D721Med (cell line): ENCODE measurements around the gene SMO.
"Not testable (repeated sequence)": the region's sequence is repeated elsewhere in the genome, so short reads cannot be mapped to it uniquely, and the experiment has no call there.

Experiments
- DNase-seq: peaks from one replicate; pipeline ENCODE4 v3.0.0; 2011; ENCODE audit warnings: low spot score; ENCODE audit not compliant: insufficient read length
- FAIRE-seq: peaks from 2 replicates; lab custom pipeline; 2011; peaks lifted over from hg19 to GRCh38; lab: Jason Lieb, UNC
- CTCF ChIP-seq: IDR thresholded peaks from 2 replicates; pipeline ENCODE4 v1.5.1; 2012; ENCODE audit warnings: mild to moderate bottlenecking, control low read depth; ENCODE audit not compliant: insufficient read depth; ENCODE audit errors: missing control alignments

Gene SMO

DNA sequence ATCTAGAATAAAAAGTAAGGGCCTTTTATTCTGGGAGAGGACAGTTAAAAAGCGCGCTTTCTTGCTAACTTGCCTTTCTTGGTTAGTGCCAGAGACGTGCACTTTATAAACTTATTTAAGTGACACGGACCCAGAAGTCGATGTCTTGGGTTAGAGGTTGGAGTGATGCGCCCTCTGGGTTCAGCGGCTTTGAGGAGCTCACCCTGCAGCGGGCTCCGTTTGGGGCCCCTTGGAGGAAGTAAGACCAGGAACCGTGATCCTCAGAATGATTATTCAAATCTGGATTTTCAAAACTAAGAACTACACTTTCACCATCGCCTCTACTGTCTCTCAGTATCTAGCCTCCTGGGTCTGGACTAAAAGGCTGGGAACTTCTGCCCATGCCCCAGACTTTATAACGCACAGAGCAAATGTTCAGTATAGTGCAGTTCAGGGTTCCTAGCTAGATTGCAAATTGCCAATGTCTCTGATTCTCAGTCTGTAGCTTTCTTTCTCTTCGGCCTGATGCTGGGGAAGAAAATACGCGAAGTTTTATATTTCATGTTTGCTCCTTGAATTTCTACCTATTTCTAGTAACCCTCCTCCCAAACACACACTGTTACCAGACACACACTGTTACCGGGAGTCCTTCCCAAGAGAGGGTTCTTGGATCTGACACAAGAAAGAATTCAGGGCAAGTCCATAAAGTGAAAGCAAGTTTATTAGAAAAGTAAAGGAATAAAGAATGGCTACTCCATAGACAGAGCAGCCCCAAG is 18.6 kb upstream of the SMO start:
- TF ChIP-seq CTCF = no peak
- FAIRE-seq (no peak), DNase-seq (no peak)

- FAIRE-seq (no peak), DNase-seq (no peak)
- TF ChIP-seq CTCF = no peak
These were observed 17.9 kb upstream of the SMO start for GRCh38 chr7:129170441-129171021.

DNA sequence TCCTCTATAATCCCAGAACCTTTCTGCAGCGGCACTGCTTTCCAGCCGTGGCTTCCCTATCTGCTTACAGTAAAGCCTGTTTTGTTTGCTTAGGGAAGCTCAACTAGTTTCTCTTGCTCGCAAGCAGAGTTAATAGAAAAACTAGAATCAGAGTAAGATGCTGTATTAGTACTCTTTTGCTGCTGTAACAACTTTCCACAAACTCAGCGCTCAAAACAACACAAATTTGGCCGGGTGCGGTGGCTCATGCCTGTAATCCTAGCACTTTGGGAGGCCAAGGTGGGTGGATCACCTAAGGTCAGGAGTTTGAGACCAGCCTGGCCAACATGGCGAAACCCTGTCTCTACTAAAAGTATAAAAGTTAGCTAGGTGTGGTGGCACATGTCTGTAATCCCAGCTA is 14.6 kb upstream of the SMO start:
- not testable (repeated sequence) for FAIRE-seq, DNase-seq

GRCh38 chr7:129176916-129177710 is 11.3 kb upstream of the SMO start:
- FAIRE-seq (no peak), DNase-seq (no peak)
- no peak for TF ChIP-seq CTCF

- FAIRE-seq (no peak), DNase-seq (no peak)
- no peak for TF ChIP-seq CTCF
These were observed 3.3 kb upstream of the SMO start for GRCh38 chr7:129184981-129185670.

DNA sequence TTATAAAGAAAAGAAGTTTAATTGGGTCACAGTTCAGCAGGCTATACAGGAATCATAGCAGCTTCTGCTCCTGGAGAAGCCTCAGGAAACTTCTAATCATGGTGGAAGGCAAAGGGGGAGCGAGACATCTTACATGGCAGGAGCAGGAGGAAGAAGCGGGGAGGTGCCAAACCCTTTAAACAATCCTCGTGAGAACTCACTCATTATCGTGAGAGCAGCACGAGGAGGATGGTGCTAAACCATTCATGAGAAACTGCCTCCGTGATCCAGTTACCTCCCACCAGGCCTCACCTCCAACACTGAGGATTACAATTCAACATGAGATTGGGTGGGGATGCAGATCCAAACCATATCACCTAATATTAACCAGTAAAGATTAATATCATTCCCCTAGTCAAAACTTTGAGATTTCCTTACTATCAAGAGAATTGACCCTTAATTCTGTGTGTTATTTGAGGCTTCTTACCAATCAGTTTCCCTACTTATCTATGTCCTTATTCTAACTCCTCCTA is 1.6 kb upstream of the SMO start:
- FAIRE-seq = no peak
- no peak for DNase-seq
- no peak for TF ChIP-seq CTCF
